ENCODE results near the gene DGCR6.
"Not testable (repeated sequence)": the region's sequence is repeated elsewhere in the genome, so short reads cannot be mapped to it uniquely, and the experiment has no call there.

DGCR6 gene

DNA sequence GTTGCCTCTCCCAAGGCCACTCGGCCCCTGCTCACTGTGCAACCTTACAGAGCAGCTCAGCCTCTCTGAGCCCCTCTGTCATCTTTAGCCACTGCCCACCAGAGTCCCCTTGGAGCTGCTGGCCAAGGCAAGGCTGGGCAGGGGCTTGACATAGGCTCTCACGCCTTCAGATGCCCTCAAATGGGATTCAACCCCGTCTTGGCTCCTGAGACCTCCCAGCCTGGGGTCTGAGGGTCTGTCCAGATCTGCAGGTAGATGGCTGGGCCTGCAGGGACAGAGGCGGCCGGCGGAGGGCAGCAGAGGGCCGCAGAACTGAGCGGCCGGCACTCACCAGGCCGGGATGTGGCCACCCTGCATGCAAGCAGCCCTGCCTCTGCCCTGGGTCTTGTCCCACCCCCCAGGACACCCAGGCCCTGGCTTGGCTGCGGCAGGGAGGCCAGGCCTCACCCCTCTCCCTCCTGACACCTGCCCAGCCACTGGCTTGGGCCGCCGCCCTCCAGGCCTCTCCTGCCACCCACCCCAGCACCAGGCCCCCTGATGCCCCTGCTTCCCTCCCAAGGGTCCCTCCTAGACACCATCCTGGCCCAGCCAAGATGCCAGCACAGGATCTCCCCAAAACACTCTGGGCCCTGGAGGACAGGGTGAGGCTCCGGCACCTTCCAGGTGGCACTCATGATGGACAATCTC is 48.3 kb downstream of the DGCR6 start:
- DNase-seq (ENCODE audit: low read depth): peak; percentile 10
- TF ChIP-seq, protein P1, sequence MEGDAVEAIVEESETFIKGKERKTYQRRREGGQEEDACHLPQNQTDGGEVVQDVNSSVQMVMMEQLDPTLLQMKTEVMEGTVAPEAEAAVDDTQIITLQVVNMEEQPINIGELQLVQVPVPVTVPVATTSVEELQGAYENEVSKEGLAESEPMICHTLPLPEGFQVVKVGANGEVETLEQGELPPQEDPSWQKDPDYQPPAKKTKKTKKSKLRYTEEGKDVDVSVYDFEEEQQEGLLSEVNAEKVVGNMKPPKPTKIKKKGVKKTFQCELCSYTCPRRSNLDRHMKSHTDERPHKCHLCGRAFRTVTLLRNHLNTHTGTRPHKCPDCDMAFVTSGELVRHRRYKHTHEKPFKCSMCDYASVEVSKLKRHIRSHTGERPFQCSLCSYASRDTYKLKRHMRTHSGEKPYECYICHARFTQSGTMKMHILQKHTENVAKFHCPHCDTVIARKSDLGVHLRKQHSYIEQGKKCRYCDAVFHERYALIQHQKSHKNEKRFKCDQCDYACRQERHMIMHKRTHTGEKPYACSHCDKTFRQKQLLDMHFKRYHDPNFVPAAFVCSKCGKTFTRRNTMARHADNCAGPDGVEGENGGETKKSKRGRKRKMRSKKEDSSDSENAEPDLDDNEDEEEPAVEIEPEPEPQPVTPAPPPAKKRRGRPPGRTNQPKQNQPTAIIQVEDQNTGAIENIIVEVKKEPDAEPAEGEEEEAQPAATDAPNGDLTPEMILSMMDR (conservative IDR thresholded peaks at IDR 0.05; ENCODE audit: low read length): peak; percentile 57
- not testable (repeated sequence) for H3K4me3 ChIP-seq (ENCODE audit: low read length)

DNA sequence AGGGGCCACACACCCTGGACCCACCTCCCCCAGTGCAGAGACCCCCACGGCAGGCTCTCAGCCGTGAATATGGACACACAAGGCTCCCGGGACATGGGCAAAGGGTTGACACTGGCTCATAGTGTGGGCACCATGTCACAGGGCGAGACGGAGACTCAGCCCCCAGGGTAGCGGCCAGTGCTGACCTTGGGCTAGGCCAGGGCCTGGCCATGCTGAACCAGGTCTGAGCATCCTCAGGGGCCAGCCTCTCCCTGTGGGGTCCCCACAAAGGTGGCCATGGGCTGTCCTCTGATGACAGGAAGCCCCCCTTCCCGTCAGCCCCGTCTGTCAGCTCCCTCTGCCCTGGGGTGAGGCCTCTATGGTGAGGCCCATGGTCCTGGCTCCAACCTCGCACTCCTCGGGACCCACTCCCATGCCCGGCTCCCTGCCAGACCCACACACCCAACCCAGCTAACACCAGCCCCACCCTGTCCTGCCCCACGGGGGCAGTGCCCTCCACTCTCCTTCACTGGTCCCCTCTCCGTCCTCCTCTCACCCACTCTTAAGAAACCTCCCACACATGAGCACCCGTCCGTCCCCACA is 49.0 kb downstream of the DGCR6 start:
- TF ChIP-seq, protein P1 (conservative IDR thresholded peaks at IDR 0.05; ENCODE audit: low read length): no peak
- DNase-seq (ENCODE audit: low read depth): no peak
- H3K4me3 ChIP-seq (ENCODE audit: low read length): no peak overlapping the region

DNA sequence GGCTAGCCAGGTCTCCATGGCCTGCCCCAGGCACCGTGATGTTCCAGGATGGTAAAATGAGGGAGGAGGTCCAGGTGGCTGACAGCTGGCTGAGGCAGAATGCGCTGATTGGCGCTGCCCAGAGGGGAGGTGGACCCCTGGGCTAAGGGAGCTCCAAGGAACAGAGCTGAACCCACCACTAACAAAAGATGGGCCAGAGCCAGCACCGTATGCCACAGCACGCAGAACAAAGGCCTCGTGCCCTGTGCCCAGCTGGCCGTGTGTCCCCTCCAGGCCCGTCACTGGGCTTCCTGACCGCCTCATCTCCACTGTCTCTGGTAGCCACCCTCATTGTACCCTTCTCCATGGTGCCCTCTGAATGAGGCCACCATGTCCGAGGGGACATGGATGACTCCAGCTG is 49.6 kb downstream of the DGCR6 start:
- TF ChIP-seq, protein P1 (conservative IDR thresholded peaks at IDR 0.05; ENCODE audit: low read length): no peak
- no peak overlapping the region for H3K4me3 ChIP-seq (ENCODE audit: low read length)
- DNase-seq (ENCODE audit: low read depth): no peak

DNA sequence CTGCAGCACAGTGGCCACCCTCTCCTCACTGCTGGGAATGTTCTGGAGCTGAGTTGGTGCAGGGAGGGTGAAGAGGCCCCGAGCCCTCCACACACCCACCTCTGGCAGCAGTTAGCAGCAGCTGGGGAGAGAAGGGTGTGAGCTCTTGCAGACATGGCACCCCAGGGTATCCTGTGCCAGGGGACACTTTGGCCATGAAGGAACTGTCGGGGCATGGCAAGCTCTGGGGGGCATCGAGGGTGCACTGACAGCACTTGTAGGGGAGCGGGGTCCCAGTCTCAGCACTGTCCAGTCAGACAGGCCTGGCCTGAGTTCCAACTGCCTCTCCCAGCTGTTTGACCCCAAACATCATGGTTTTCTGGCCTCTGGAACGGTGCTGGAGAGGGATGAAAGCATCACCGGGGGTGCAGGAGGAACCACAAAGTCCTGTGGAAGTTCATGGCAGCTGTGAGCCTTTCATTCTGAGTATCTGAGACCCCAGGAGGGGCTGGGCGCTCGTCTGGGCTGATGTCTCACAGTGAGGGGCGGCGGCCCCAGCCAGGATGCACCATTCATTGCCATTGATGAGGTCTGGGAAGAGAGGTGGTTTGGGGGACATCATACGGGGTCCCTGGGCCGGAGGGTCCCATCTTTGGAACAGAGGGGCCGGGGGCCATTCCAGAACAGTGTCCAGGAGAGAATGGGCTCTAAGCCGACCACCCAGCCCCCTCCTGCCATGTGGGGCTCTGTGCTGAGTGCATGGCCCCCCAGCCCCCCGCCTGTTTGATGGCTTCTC is 50.2 kb downstream of the DGCR6 start:
- not testable (repeated sequence) for H3K4me3 ChIP-seq (ENCODE audit: low read length); DNase-seq (ENCODE audit: low read depth)

DNA sequence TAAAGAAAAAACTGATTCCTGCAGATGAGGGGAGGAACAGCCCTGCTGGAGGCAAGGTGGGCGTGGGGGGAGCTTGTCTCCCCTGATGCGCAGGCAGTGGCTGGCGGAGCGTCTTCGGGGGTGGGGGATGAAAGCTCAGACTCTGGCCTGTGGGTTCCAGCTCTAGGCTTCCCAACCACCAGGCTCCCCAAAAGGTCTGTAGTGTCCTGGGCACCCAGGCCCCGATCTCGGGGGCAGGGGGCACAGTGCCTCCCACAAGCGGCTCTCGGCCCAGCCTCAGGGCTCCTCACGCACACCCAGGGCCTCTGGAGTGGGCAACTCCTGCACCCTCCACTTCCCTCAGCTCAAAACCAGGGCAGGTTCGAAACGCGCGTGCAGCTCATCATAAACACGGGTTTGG is 50.8 kb downstream of the DGCR6 start:
- H3K4me3 ChIP-seq (ENCODE audit: low read length); DNase-seq (ENCODE audit: low read depth): not testable (repeated sequence)

DNA sequence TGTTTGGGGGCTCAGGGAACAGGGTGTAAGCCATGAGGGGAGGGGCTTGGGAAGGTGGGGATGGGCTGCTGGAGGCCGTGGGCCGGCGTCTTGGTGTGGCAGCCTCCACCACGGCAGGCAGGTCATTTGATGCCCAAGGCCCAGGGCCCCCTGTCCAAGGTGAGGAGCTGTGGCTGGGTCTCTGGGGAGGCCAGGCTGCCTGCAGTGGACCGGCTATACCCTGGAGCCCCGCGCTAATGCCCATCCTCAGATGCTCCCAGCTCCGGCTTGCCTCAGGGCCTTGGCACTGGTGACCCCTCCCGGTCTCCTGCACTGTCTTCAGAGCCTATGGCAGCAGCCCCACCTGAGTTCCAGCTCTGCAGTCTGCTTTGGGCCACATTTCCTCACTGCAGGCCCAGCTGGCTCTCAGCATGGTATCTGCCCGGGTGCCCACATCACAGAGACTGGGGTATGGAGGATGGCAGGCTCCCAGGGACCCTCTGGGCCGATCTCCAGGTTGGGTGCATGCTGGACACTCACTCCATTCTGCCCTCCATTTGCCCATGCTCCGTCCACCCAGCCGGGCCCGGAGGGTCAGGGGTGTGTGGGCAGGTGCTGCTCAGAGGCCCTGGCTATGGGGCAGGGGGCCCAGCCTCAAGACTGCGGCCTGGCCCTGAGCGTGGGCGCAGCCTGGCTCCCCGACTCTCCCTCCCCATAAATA is 51.7 kb downstream of the DGCR6 start:
- H3K4me3 ChIP-seq (ENCODE audit: low read length); DNase-seq (ENCODE audit: low read depth): not testable (repeated sequence)

DNA sequence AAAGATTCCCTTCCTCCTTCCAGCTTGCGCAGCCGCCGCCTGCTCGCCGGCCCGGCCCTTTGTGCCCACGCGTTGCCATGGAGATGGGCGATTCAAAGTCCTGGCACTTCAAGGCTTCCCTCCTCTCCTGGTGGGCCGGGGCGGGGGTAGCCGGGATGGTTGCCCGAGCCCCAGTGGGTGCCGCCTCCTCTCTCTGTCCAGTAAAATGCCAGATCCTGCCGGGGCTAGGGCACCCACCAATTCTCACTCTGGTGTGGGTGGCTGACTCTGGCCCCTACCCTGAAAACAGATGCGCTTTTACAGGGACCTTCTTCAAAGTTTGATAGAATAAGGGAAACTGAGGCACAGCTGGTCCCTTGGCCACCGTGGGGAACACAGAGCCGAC is 52.2 kb downstream of the DGCR6 start:
- DNase-seq (ENCODE audit: low read depth); H3K4me3 ChIP-seq (ENCODE audit: low read length): not testable (repeated sequence)

DNA sequence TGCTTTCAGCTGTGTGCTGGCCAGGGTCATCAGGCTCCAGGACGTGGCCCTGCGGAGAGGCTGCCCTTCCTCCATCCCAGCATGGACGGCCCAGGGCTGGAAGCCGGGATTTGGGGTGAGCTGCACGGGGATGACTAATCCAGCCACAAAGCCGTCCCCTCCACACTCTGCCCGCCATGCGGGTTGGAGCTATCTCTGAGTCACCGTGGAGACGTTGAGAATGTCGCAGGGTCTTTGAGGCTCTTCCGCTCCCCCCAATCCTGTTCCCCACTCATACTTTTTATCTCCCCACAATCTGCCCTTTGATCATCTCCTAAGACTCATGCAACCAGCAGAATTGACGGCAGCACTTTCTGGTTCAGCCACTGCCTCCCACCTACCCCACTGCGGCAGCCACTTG is 52.6 kb downstream of the DGCR6 start:
- DNase-seq (ENCODE audit: low read depth); H3K4me3 ChIP-seq (ENCODE audit: low read length): not testable (repeated sequence)

DNA sequence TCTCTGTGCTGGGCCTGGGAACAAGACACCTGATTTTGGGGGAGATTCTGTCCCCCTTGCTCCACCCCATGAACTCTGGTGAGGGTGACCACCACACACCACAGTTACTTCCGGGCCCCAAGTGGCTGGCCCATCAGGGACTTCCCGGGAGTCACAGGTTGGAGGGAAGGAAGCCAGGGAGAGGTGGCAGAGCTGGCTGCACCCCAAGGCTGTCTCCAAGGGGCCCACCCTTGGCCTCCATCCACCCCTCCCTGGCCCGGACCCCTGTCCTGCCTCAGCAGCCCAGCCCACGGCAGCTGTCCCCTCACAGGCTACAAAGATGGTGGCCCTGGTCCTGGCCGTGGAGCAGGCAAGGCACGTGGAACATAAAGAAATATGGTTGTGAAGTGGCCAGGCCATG is 53.1 kb downstream of the DGCR6 start:
- not testable (repeated sequence) for DNase-seq (ENCODE audit: low read depth); H3K4me3 ChIP-seq (ENCODE audit: low read length)

DNA sequence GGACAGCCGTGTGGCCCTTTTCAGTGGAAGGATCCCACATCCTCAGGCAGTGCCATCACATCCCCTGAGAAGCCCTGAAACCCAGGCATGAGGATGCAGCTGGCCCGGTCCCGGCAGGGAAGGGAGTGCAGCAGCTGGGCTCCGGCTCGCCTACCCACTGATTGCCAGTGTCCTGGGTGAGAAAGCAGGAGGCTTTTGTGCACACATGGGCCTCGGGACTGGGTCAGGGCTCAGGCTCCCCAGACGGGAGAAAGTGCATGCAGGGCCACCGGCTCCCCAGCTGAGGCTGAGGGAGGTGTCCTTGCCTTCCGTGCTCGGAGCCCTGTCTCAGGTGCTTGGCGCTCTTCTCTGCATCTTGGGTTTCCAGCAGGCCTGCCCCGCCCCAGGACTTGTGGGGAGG is 53.6 kb downstream of the DGCR6 start:
- not testable (repeated sequence) for DNase-seq (ENCODE audit: low read depth); H3K4me3 ChIP-seq (ENCODE audit: low read length)

DNA sequence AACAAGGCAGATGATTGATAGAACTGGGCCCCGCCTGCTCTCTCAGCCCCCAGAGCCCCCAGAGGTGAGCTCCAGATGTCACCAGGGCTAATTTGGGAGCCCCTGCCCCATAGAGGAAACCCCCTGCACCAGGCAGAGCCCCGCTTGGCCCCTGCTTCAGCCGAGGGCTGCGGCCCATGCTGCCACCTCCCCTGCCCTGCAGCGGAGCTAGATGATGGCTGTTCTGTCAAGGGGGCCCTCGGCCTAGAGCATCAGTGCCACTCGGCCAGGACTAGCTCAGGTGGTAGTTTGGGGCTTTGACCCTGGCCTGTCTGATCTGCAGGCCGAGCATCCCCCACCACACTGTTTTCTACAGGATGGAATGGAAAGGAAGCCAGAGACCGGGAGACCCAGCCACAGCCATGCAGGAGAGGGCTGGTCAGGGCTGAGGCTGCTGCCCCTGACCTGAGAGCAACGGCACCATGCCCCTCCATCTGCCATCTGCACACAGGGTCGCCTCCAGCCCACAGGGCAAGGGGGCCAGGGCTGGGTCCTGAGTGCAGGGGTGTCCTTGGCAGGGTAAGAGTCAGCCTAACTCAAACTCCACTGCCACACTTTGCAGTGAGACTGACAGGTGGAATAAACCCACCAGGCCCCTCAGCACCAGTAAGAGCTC is 54.2 kb downstream of the DGCR6 start:
- not testable (repeated sequence) for H3K4me3 ChIP-seq (ENCODE audit: low read length); DNase-seq (ENCODE audit: low read depth)

DNA sequence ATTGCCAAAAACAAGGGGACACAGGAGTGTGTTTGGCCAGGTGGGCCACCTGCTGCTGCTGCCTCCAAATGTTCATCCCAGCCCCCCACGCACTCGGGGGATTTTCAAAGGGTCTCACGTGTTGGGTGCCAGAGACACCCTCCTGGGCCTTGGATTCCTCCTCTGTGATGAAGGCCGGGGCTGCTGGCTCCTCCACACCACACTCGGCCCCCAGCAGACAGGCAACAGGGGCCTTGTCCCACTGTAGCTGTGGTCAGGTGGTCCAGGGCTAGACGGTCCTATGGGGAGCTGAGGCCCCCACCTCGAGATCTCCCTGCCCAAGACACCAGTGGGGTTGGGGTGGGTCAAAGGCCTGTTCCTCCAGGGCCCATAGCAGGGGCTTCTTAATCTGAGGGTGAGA is 55.1 kb downstream of the DGCR6 start:
- H3K4me3 ChIP-seq (ENCODE audit: low read length); DNase-seq (ENCODE audit: low read depth): not testable (repeated sequence)

All from AG10803 (cell line).